ENCODE results near the gene SRSF9. TPM values are rescaled to one million over a fixed set of nuclear protein-coding genes. Genes with fewer than 3 reads are reported as not detected.

Gene SRSF9
- total and polyA plus RNA-seq, 2 donors = 80.0 to 90.6 TPM

DNA sequence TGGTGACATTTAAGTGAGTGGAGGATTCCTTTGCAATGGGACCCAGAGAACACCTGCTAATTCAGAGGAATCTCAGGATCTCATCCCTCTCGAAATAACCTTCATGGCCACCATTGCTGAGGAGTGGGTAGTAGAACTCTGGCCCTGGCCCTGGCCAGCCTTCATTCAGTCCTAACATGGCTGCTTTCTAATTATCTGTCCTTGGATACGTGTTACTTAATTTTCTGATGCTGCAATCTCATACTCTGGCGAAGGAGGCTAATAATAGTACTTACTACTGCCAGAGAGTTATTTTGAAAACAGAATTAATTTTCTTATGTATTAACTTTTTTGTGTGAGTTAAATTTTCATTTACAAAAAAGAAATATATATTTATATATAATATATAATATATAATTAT lies 43.8 kb downstream of the SRSF9 start:
- Histone ChIP-seq H3K4me1 (ENCODE audit: insufficient read depth) (no peaks in the 10 kb centered on the region), H3K4me3 (ENCODE audit: low read depth, low read length) (no peak overlapping the region), H3K27ac (ENCODE audit: low read depth) (no peak overlapping the region), H3K36me3 (ENCODE audit: insufficient read depth) (no peaks in the 10 kb centered on the region)
- DNase-seq (ENCODE audit: extremely low spot score) = no peak
- 72% methylated on average over 3 of the region's 3 CpGs for WGBS

DNA sequence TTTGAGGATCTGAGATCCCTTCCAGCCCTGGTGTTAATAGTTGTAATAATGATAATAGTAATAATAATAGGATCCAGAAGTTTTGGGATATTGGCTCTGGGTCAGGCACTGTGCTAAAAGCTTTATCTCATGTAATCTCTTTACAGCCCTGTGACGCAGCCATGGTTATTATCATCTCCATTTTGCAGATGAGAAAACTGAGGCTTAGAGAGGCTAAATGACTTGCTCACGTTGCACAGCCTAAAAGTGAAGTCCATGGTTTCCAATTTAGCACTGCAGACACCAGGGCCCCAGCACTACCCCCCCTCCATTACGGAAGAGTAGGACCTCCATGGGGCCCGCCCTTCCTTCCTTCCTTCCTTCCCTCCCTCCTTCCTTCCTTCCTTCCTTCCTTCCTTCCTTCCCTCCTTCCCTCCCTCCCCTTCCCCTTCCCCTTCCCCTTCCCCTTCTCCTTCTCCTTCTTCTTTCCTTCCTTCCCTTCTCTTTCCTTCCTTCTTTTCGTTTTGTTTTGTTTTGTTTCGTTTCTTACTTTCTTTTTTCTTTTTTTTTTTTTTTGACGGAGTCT lies 46.6 kb downstream of the SRSF9 start:
- 70% methylated on average over 7 of the region's 7 CpGs for WGBS
- no peak for DNase-seq (ENCODE audit: extremely low spot score)
- no peaks in the 10 kb centered on the region for H3K4me1 ChIP-seq (ENCODE audit: insufficient read depth)
- H3K4me3 ChIP-seq (ENCODE audit: low read depth, low read length) = no peak overlapping the region
- H3K36me3 ChIP-seq (ENCODE audit: insufficient read depth) = no peaks in the 10 kb centered on the region
- no peak overlapping the region for H3K27ac ChIP-seq (ENCODE audit: low read depth)

DNA sequence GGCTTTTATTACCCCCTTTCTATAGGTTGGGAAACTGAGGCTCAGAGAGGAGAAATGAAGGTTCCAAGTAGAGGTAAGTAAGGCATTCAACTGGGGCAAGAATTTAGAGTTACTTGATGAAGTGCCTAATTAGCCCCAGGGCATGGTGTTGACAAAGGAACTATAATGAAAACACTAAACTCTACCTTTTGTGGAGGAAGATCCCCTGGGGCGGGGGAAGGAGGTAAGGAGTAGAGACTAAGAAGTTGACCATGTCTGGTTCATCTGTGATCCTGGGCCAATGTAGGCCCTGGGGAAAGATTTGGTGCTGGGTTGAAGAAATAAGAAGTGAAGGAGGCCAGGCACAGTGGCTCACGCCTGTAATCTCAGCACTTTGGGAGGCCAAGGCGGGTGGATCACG lies 47.8 kb downstream of the SRSF9 start:
- Histone ChIP-seq H3K4me3 (ENCODE audit: low read depth, low read length) (no peak overlapping the region), H3K27ac (ENCODE audit: low read depth) (no peak overlapping the region), H3K36me3 (ENCODE audit: insufficient read depth) (no peaks in the 10 kb centered on the region), H3K4me1 (ENCODE audit: insufficient read depth) (no peaks in the 10 kb centered on the region)
- WGBS = 82% methylated on average over 4 of the region's 4 CpGs
- no peak for DNase-seq (ENCODE audit: extremely low spot score)

DNA sequence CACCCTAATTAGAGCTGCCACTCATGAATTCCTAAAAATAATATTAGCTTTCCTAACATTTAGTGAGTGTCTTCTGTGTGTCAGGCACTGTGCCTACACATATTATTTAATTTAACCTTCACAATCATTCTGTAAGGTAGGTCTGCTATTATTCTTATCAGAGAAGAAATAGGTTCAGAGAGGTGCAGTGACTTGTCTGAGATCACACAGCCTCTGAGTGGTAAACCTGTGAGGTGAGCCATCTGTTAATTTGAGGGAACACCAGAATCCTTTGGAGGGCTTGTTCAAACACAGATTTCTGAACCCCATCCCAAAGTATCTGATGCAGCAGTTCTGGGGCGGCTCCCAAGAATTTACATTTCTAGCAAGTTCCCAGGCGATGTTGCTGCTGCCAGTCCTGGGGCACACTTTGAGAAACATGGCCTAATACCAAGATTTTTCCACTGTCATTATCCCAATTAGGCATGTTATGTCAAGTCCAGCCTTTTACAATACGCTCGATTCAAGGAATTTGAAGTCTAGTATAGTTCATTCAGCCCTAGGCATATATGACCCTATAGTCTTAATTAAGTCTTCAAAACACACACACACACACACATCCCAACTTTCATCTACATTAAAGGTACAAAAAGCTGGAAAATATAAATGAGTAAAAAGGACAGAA lies 51.5 kb downstream of the SRSF9 start:
- Histone ChIP-seq H3K4me3 (ENCODE audit: low read depth, low read length) (no peak overlapping the region), H3K27ac (ENCODE audit: low read depth) (no peak overlapping the region), H3K36me3 (ENCODE audit: insufficient read depth) (no peaks in the 10 kb centered on the region), H3K4me1 (ENCODE audit: insufficient read depth) (no peaks in the 10 kb centered on the region)
- DNase-seq (ENCODE audit: extremely low spot score) = no peak
- 80% methylated on average over 4 of the region's 4 CpGs for WGBS

DNA sequence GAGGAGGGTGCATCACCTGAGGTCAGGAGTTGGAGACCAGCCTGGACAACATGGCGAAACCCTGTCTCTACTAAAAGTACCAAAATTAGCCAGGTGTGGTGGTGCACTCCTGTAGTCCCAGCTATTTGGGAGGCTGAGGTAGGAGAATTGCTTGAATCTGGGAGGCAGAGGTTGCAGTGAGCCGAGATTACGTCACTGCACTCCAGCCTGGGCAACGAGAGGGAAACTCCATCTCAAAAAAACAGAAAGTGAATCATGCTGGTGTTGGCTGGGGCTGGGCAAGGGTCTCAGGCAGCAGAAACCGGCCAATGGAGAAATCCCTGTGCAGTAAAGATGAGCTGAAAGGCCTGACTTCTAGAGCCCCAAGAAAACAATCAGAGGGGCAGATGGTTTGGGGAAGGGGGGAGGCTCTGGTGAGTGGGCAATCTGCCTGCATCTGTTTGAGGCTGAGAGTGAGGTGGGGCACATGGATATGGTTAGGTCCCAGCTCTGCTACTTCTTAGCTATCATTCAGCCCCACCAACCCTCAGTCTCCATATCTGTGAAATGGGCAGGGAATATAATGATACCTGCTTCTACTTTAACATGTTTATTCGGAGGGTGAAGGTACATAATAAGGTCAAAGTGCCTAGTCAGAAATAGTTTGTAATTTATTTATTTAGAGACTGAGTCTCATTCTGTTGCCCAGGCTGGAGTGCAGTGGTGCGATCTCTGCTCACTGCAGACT lies 52.9 kb downstream of the SRSF9 start:
- no peak overlapping the region for H3K4me3 ChIP-seq (ENCODE audit: low read depth, low read length)
- 80% methylated on average over 7 of the region's 7 CpGs for WGBS
- H3K27ac ChIP-seq (ENCODE audit: low read depth) = no peak overlapping the region
- H3K4me1 ChIP-seq (ENCODE audit: insufficient read depth) = no peaks in the 10 kb centered on the region
- no peak for DNase-seq (ENCODE audit: extremely low spot score)
- no peaks in the 10 kb centered on the region for H3K36me3 ChIP-seq (ENCODE audit: insufficient read depth)

DNA sequence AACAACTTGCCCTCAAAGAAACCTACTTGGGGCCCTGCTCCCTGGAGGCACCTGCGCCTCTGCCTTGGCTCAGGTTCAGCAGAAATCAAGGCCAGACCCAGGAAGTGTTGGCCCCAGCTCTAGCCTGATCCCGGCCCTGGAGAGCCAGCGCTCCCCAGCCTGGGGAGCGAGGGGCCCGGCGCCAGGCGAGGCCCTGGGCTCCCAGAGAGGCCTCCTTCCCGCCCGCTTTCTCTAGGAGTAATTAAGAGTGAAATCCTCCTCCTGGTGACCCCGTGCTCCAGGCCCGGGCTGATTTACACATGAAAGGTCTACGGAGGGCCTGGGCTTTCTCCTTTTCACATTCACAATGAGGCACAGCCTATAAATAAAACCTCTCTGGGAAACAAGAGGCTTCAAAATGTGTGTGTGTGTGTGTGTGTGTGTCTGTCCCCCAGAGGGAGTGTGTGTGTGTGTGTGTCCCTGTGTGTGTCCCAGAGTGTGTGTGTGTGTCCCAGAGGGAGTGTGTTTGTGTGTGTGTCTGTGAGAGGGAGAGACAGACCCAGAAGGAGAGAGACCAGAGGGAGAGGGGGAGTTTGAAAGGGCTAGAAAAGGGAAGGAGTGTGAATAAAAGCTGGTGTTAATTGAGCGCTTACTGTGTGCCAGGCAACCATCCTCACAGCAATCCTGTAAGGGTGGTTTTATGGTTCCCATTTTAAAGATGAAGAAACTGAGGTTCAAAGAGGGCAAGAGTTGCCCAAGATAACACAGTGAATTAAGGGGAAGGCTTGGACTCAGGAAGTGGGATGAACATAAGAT lies 55.5 kb downstream of the SRSF9 start:
- H3K36me3 ChIP-seq (ENCODE audit: insufficient read depth) = no peaks in the 10 kb centered on the region
- H3K4me1 ChIP-seq (ENCODE audit: insufficient read depth) = no peaks in the 10 kb centered on the region
- H3K4me3 ChIP-seq (ENCODE audit: low read depth, low read length) = no peak overlapping the region
- H3K27ac ChIP-seq (ENCODE audit: low read depth) = no peak overlapping the region
- WGBS = 37% methylated on average over 13 of the region's 13 CpGs
- DNase-seq (ENCODE audit: extremely low spot score) = no peak

DNA sequence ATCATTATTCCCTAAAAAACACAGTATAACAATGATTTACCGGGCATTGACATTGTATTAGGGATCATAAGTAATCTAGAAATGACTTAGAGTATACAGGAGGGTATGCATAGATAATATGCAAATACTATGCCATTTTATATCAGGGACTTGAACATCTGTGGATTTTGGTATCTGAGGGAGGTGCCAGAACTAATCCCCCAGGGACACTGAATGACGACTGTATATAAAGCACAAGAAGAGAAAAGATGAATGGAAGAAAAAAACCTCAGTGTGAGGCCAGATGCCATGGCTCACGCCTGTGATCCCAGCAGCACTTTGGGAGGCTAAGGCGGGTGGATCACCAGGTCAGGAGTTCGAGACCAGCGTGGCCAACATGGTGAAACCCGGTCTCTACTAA lies 57.1 kb downstream of the SRSF9 start:
- DNase-seq (ENCODE audit: extremely low spot score) = no peak
- Histone ChIP-seq H3K27ac (ENCODE audit: low read depth) (no peak overlapping the region), H3K36me3 (ENCODE audit: insufficient read depth) (no peaks in the 10 kb centered on the region), H3K4me1 (ENCODE audit: insufficient read depth) (no peaks in the 10 kb centered on the region), H3K4me3 (ENCODE audit: low read depth, low read length) (no peak overlapping the region)
- WGBS = 80% methylated on average over 7 of the region's 7 CpGs

Small RNA genes lying within 50 kb of the gene (small RNA-seq; reads per million reads assigned to genes)
- not detected for gene RF00019

Other genes with a start within 250 kb of the SRSF9 start
- gene PXN, start 204.0 kb downstream of the SRSF9 start, total RNA-seq = 32.4 TPM
- 111 TPM for gene PXN, start 204.0 kb downstream of the SRSF9 start, polyA plus RNA-seq
- gene RNU4-2, start 177.8 kb downstream of the SRSF9 start, total RNA-seq = under 0.01 TPM
- not detected for gene RNU4-2, start 177.8 kb downstream of the SRSF9 start, polyA plus RNA-seq
- under 0.01 TPM for gene RNU4-1, start 176.5 kb downstream of the SRSF9 start, total RNA-seq
- gene RNU4-1, start 176.5 kb downstream of the SRSF9 start, polyA plus RNA-seq = not detected
- gene SIRT4, start 167.4 kb downstream of the SRSF9 start, total RNA-seq = 2.3 TPM
- 1.8 TPM for gene SIRT4, start 167.4 kb downstream of the SRSF9 start, polyA plus RNA-seq
- gene PLA2G1B, start 142.0 kb downstream of the SRSF9 start, total RNA-seq = 0.90 TPM
- gene PLA2G1B, start 142.0 kb downstream of the SRSF9 start, polyA plus RNA-seq = 0.60 TPM
- 1.5 TPM for gene MSI1, start 100.6 kb downstream of the SRSF9 start, total RNA-seq
- 0.54 TPM for gene MSI1, start 100.6 kb downstream of the SRSF9 start, polyA plus RNA-seq
- gene COX6A1, start 31.6 kb downstream of the SRSF9 start, total RNA-seq = 278 TPM
- 715 TPM for gene COX6A1, start 31.6 kb downstream of the SRSF9 start, polyA plus RNA-seq
- gene TRIAP1, start 23.4 kb downstream of the SRSF9 start, total RNA-seq = 12.4 TPM
- 21.4 TPM for gene TRIAP1, start 23.4 kb downstream of the SRSF9 start, polyA plus RNA-seq
- gene GATC, start 23.3 kb downstream of the SRSF9 start, total RNA-seq = 26.2 TPM
- 11.9 TPM for gene GATC, start 23.3 kb downstream of the SRSF9 start, polyA plus RNA-seq
- 247 TPM for gene DYNLL1, start 26.4 kb upstream of the SRSF9 start, total RNA-seq
- gene DYNLL1, start 26.4 kb upstream of the SRSF9 start, polyA plus RNA-seq = 458 TPM
- 26.8 TPM for gene COQ5, start 59.4 kb upstream of the SRSF9 start, total RNA-seq
- gene COQ5, start 59.4 kb upstream of the SRSF9 start, polyA plus RNA-seq = 25.0 TPM
- 86.6 TPM for gene RNF10, start 64.6 kb upstream of the SRSF9 start, total RNA-seq
- 98.4 TPM for gene RNF10, start 64.6 kb upstream of the SRSF9 start, polyA plus RNA-seq
- 25.4 TPM for gene POP5, start 111.7 kb upstream of the SRSF9 start, total RNA-seq
- gene POP5, start 111.7 kb upstream of the SRSF9 start, polyA plus RNA-seq = 38.9 TPM
- 4.9 TPM for gene CABP1, start 170.9 kb upstream of the SRSF9 start, total RNA-seq
- gene CABP1, start 170.9 kb upstream of the SRSF9 start, polyA plus RNA-seq = 10.4 TPM
- 89.5 TPM for gene MLEC, start 217.4 kb upstream of the SRSF9 start, total RNA-seq
- 54.6 TPM for gene MLEC, start 217.4 kb upstream of the SRSF9 start, polyA plus RNA-seq
- gene UNC119B, start 240.7 kb upstream of the SRSF9 start, total RNA-seq = 17.5 TPM
- gene UNC119B, start 240.7 kb upstream of the SRSF9 start, polyA plus RNA-seq = 24.8 TPM

Data from urinary bladder (tissue), 4 donors.